Measurements from ENCODE around the gene DRD4.

DNA sequence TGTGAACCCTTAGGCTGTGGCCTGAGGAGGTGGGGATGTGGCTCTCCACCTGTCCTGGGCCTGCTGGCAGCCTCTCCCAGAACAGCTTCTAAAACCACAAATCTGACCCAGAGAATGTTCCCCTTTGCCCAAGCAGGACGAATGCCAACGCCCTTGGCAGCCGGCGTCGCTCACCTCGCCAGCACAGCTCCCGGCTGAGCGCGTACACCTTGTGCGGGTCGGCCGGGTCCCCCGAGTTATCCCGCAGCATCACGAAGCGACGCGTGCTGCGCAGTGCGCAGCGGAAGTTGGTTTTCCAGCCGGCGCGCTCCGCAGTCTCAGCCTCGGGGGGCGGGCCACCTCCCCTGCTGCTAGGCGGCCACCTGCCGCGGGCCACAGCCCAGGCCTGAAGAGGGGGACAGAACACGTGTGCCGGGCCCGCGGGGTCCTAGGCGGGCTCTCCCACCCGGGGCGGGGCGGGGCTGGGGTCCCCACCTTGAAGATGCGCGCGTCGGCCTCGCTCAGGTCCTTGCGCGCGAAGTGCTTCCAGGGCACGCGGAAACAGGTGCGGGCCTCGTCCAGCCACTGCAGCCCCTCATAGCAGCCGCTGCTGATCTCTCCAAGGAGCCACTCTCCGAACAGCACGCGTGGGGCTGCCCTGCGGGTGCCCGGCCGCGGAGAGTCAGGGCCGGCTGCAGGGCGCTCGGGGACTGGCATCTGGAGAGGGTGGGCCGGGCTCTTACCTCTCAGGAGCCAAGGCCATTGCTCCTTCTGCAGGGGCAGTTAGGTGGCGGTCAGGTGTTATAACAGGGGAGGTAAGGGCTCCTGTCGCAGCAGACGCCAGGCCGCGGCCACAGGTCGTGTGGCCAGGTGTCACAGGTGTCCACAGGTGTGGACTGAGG, 22.2 kb upstream of the DRD4 start:
- TF ChIP-seq, protein P1, sequence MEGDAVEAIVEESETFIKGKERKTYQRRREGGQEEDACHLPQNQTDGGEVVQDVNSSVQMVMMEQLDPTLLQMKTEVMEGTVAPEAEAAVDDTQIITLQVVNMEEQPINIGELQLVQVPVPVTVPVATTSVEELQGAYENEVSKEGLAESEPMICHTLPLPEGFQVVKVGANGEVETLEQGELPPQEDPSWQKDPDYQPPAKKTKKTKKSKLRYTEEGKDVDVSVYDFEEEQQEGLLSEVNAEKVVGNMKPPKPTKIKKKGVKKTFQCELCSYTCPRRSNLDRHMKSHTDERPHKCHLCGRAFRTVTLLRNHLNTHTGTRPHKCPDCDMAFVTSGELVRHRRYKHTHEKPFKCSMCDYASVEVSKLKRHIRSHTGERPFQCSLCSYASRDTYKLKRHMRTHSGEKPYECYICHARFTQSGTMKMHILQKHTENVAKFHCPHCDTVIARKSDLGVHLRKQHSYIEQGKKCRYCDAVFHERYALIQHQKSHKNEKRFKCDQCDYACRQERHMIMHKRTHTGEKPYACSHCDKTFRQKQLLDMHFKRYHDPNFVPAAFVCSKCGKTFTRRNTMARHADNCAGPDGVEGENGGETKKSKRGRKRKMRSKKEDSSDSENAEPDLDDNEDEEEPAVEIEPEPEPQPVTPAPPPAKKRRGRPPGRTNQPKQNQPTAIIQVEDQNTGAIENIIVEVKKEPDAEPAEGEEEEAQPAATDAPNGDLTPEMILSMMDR (IDR thresholded peaks at IDR 0.05) = no peak
- no peak for TF ChIP-seq POLR2A (IDR thresholded peaks at IDR 0.05)

All from thyroid gland (tissue), 4 donors.